GM19438 (cell line): Measurements from ENCODE around the gene PFN3.

Experiments used
- ATAC-seq: cut with Tn5 transposase; IDR thresholded peaks from one replicate; pipeline ENCODE4 v1.9.1; 2021; ENCODE audit warnings: low read depth; ENCODE audit not compliant: unreplicated experiment

Gene PFN3

DNA sequence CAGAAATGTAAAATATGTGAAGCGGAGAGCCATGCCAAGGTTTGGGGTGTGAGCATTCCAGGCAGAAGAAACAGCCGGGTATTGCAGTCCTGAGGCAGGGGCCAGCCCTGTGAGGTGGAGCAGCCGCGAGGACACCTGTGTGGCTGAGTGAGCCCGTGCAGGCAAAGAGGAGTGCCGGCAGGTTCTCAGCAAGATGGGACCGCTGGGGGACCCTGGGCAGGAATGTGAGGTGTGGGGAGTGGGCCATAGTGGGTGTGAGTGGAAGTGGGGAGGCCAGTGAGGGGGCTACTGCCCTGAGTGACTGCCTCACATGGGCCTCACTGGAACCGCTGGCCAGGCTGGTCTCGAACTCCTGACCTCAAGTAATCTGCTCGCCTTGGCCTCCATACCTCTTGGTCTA lies 38.0 kb upstream of the PFN3 start:
- no peak for ATAC-seq

DNA sequence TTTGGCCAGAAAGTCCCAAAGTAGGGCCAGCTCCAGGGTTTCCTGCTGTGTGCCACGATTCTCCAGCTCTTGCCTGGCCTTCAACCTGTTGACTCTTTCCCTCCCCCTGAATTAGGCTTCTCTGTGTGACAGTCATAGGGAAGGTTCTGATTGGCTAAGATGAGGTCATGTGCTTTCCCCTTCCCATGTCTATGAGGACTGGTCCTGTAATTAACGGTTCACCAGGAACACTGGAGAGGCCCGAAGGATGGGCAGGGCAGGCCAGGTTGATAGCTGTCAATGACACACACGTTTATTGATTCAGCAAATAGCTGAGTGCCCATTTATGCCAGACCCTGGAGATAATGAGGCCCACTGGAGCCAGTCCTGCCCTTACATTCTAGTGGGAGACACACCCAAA lies 37.2 kb upstream of the PFN3 start:
- ATAC-seq: no peak

DNA sequence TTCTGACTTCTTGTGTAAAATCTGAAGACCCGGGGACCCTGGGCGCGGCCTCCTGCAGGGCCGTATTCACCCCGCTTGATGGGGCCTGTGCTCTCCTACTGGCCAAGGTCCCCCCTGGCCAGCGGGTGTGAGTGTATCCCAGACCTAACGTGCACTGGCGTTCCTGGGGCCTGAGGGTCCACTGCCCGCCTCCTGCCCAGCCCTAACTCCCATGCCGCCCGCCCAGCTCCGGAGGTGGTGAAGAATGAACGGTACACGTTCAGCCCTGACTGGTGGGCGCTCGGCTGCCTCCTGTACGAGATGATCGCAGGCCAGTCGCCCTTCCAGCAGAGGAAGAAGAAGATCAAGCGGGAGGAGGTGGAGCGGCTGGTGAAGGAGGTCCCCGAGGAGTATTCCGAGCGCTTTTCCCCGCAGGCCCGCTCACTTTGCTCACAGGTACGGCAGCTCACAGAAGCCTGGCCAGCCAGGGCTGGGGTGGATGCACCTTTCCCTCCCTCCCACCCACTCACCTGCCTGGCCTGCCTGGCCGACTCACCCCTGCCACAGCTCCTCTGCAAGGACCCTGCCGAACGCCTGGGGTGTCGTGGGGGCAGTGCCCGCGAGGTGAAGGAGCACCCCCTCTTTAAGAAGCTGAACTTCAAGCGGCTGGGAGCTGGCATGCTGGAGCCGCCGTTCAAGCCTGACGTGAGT lies 35.5 kb upstream of the PFN3 start:
- no peak for ATAC-seq

DNA sequence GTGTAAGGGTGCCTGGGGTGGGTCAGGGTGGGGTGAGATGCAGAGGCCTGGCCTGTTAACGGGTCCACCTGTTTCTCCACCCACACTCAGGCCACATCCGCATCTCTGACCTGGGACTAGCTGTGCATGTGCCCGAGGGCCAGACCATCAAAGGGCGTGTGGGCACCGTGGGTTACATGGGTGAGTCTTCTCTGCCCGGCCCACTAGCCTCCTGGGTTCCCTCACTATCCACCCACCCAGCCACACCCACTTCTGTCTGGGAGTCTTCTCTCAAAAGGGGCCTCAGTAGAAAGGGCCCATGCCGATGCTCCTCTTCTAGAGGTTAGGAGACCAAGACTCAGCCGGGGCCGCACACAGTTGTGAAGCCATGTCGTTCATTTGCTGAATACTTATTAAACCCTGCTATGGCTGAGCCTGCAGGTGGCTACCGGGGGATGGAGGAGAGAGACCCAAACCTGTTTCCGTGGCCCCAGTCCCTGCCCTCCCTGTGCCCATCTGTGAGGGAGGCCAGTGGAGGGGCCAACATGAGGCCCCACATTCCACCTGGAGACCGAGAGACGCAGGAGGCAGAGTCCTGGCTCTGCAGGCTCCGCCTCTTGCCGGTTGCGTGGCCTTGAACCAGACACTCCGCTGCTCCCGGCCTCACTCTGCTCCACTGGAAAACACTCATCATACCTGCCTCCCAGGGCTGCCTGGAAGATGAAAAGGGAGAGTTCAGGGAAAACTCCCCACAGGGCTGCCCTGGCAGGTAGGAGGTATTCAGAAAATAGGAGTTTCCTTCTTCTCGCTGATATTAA lies 34.7 kb upstream of the PFN3 start:
- ATAC-seq: no peak

DNA sequence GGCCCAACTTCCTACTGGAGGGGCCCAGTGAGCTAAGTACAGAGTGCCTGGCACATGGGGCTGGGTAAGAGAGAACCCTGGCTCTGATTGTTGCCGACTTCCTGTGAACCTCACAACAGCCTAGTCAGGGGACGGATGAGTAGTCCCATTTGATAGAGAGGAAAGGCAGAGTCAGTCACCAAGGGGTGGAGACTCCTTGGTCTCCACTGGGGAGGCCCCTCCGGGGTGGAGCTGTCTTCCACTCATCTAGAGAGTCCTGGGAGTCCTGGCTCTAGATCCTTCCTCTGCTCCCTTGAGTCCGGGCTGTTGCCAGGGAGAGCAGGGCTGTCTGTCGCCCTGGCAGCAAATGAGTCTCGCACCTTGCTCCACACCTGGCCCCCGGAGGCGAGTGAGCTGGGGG lies 34.0 kb upstream of the PFN3 start:
- no peak for ATAC-seq

DNA sequence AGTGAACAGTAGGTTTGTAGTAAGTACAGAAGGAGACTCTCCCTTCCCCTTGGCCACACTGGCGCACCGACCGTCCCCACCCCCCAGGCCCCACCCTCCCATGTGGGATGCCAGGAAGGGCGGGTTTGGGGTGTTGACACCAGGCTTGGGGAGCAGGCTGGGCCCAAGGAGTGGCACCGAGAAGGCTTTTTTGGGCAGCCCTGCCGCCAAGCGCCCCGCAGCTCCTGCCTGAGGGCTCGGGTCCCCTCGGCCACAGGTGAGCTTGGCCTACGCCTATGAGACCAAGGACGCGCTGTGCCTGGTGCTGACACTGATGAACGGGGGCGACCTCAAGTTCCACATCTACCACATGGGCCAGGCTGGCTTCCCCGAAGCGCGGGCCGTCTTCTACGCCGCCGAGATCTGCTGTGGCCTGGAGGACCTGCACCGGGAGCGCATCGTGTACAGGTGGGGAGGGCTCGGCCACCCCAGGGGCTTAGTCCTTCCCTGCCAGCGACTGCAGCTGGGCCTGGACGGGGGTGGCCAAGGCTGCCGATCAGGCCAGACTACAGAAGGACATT lies 33.3 kb upstream of the PFN3 start:
- no peak for ATAC-seq

DNA sequence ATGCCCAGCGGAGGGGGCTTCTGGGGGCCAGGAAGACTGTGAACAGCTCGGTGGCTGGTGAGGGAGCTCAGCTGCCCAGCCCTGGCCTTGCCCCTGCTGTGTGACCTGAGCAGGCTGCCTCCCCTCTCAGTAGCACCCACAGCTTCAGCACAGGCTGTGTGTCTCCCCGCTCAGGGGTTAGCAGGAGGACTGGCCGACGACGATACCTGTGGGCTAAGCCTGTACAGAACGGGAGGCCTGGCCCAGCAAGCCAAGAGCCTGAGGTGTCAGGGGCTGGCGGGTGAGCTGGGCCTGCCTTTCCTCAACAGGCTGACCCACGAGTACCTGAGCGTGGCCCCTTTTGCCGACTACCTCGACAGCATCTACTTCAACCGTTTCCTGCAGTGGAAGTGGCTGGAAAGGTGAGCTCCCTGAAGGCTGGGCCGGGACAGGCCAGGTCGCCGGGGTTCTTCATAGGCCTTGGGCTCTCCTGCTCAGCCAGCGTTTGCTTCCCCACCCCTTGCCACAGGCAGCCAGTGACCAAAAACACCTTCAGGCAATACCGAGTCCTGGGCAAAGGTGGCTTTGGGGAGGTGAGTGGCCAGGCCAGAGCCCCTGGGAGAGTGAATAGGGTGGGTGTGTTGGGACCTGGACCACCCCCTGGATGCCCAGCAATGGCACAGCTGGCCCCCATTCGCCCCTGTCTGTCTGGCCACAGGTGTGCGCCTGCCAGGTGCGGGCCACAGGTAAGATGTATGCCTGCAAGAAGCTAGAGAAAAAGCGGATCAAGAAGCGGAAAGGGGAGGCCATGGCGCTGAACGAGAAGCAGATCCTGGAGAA lies 32.6 kb upstream of the PFN3 start:
- ATAC-seq: no peak

DNA sequence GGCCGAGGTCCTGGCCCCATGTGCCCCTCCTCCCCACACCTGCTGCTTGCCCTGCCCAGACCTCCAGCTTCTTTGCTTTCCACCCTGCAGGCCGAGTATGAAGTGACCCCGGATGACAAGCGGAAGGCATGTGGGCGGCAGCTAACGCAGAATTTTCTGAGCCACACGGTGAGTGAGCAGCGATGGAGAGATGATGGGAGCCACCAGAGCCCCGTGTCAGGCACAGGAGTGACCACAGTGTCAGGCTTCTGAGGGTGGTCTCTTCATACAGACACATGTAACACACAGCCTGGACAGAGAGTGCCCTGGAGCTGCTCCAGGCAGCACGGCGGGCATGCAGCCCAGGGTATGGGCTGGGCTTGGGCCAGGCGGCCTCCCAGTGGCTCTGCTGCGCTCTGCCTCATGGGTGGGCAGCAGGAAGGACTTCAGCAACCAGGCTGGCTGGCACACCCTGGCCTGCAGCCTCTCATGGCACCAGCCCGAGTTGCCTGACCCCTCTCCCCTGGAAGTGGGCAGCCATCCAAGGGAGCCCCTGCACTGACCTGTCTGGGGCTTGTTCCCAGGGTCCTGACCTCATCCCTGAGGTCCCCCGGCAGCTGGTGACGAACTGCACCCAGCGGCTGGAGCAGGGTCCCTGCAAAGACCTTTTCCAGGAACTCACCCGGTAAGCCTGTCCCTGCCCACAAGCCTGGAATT lies 31.8 kb upstream of the PFN3 start:
- no peak for ATAC-seq

DNA sequence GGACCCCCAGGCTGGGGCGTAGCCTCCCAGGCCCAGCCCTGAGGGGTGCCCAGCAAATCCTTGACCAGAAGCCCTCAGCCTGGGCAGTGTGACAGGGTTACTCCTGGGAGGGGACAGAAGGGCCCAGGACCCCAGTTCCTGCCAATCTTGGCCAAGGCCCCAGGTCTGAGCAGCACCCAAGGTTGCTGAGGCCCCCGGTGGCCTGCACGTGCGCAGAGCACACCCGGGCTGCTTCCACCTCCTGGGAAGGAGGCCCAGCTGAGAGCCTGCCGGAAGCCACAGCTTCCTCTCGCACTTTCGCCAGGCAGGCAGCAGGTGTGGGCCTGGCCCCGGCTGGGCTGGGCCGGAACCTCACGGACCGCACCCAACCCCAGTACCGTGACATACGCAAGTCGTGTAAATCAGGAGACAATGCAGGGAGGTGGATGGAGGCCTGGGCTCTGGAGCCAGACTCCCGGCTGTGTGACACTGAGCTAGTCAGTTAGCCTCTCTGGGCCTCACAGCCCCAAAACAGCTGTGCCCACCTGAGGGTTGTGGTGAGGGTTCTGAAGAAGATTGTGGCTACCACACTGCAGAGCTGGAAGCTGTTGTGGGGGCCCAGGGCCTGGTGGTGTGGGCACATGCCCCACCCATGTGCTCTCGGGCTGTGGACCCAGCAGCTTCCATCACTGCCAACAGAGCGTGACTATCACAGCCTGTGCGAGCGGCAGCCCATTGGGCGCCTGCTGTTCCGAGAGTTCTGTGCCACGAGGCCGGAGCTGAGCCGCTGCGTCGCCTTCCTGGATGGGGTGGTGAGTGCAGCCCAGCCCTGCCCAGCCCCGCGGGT lies 31.1 kb upstream of the PFN3 start:
- ATAC-seq: peak; percentile 52

DNA sequence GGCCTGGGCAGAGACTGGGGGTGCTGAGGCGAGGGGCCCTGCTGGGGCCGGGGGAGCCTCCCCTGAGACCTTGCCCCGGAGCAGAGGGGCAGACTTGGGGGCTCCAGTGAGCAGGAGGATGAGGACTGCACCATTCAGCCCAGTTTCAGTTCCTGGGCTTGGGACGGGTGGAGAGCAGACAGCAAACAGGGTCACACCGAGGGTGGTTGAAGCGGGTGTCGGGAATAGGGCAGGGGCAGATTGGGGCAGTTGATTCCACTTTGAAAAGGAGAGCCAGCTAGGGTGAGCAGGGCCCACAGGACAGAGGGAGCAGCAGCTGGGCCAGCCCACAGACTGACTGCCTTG lies 30.5 kb upstream of the PFN3 start:
- no peak for ATAC-seq

DNA sequence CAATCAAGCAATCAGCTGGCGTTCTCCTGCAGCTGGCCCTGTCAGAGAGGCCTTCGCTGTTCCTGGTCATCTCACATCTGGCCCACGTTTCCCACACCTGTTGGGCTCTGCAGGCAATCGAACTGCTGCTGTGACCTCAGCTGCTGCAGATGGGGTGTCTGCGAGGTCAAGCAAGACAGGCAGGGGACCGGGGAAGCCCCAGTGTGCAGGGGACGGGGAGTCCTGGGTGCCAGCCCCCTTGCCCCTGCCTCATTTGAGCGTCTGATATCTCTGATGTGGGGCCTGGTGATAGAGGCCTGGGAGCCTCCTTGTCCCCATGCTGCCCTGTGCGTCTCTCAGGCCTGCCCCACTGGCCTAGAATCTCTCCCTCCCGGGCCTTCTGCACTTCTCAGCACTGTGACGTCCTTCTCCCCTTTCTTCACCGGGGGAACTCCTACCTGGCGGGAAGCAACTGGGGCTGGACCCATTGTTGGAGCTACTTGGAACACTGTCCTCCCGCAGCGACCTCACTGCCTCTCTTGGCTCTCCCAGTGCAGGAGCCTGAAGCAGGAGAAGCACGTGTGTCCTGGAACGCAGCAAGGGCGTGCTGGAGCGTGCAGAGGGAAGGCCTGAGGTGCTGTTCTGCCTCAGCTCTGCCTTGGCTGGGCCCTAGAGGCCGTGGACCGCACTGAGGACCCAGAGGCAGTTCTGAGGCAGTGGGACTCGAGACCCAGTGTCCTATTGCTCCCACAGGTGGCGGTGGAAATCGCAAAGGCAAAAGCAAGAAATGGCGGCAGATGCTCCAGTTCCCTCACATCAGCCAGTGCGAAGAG lies 29.9 kb upstream of the PFN3 start:
- ATAC-seq: no peak

DNA sequence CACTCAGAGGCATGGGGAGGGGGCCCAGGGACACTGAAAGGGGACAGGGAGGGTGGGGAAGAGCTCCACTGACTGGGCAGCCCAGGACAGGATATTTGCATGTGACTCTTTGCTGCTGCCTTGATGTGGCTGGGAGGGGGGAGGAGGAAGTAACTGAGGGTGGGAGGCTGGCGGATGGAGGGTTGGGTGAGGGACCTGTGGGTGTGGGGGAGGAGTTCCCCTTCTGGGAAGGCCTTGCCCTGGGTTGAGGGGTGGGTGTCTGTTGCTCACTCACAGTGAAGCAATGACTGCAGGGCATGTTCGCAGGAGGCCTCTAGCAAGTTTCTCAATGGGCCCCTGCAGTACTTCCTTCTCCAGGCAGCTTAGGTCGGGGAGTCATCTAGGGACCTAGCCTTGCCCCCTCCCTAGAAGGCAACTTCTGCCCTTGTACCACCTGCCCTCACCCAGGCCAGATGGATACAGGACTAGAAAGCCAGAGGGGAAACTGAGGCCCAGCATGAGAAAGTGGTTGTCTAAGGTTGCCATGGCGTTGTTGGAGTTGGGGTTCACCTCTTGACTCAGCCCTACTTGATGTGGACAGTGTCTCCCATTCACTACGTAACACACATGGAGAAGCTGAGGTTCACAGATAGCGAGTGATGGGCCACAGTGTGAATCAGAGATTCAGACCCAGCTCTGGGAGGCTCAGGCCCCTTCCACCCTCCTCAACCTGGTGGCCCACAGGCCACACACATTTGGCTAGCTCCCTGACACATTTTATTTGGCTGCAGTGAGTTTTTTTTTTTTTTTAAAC lies 29.0 kb upstream of the PFN3 start:
- no peak for ATAC-seq

DNA sequence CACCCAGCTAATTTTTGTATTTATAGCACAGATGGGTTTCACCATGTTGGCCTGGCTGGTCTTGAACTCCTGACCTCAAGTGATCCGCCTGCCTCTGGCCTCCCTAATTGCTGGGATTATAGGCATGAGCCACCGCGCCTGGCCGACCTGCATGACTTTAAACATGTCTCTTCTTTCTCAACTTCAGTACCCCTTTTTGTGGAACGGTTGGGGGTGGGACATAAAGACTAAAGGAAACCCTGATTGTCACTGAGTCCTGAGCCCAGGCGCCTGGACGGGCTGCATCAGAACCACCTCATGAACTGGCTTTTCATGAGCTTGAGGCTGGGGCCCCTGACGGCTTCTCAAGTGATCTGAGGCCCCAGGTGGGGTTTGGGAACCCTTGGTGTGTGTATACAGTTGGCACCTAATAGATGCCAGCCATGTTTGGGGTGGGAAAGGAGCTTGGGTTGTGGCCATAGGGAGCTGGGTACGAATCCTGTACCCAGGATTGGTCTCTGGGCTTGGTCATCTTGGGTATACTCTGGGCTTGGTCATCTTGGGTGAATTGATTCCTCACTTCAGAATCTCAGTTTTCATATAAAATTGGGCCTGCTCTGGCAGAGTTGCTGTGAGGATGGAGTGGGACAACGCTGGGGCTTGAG lies 28.2 kb upstream of the PFN3 start:
- ATAC-seq: no peak

DNA sequence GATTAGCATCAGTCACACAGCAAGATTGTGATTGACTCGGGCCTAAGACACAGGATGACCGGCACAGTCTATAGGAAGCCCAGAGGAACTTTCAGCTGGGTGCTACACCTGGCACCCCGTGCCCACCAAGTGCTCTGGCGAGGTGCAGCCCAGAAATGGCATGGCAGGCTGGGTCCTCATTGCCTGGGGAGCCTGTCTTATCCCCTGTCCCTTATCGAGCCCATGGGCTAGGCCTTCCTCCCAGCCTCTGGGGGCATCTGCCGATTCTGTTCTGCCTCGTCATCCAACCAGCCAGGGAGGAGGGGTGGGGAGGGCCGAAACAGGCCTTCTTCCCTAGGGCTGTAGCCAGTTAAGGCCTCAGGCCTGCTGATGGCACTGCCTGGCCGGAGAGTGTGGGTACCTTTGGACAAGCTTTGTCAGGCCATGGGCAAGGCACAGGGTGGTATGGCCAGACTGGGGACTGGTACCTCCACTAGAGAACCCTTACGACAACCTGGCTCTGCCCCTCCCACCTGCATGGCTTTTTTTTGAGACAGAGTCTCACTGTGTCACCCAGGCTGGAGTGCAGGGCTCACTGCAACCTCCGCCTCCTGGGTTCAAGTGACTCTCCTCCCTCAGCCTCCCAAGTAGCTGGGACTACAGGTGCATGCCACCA lies 27.6 kb upstream of the PFN3 start:
- no peak for ATAC-seq

DNA sequence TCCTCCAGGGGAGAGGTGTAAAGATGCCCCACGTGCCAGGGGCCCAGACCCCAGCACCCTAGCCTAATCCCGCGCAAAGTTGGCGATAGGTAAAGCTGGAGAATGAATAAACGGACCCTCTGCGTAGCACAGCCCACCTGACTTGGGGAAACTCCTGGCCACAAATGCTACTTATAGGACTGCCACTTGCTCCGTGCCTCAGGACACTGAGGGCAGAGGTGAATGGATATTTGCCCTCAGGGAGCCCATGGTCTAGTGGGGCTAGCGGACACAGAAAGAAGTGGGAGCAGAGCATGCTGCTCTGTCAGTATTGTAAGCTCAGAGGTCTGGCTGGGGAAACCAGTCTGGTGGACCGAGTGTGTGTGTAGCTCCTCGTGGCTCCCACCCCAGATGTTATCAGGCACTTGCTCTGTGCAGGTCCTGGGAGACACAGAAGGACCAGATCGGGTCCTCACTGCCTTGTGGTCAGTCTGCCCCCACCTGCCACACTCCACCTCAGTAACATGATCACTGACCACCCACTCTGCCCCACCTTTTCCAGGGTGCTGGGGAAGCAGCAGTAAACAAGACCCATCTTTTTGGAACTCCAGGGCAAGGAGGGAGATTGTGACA lies 26.9 kb upstream of the PFN3 start:
- no peak for ATAC-seq

DNA sequence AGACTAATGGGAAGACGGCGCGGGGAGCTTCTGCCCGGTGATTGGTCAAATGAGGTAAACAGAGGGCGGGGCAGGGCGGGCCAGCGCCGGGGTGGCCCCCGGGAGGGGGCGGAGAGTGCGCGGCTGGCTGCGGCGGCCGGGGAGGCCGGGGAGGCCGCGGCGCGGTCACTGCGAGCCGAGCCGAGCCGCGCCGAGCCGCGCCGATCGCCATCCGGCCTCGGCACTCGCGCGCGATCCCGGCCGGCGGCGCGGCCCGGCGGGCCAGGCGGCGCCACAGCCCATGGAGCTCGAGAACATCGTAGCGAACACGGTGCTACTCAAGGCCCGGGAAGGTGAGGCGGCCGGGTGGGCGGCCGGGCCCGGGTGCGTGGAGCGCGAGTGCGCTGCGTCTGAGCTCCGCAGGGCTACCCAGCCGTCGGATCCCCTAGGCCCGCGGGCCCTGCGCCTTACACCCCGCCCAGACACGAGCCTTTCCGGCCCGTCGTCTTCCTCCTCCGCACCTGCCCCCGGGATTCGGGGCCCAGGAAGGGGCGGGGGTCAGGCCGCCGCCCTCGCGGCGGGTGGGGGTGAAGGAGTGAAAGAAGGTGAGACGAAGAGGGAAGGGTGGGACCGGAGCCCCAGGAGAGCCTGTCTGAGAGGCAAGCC lies 26.2 kb upstream of the PFN3 start, which contains the start of gene GRK6:
Gene GRK6, plus strand, starts transcription at position 111 of the 645 bp plus-strand sequence. Its CDS starts 170 bp downstream, at position 281.
- ATAC-seq: peak; percentile 1
